HG03520 (cell line): ENCODE results near the gene KCNS1.
"Not testable (repeated sequence)": the region's sequence is repeated elsewhere in the genome, so short reads cannot be mapped to it uniquely, and the experiment has no call there.

Source experiments
- ATAC-seq: cut with Tn5 transposase; IDR thresholded peaks from one replicate; pipeline ENCODE4 v1.9.1; 2021; ENCODE audit warnings: mild to moderate bottlenecking, moderate library complexity; ENCODE audit not compliant: unreplicated experiment

KCNS1 gene, protein sequence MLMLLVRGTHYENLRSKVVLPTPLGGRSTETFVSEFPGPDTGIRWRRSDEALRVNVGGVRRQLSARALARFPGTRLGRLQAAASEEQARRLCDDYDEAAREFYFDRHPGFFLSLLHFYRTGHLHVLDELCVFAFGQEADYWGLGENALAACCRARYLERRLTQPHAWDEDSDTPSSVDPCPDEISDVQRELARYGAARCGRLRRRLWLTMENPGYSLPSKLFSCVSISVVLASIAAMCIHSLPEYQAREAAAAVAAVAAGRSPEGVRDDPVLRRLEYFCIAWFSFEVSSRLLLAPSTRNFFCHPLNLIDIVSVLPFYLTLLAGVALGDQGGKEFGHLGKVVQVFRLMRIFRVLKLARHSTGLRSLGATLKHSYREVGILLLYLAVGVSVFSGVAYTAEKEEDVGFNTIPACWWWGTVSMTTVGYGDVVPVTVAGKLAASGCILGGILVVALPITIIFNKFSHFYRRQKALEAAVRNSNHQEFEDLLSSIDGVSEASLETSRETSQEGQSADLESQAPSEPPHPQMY

DNA sequence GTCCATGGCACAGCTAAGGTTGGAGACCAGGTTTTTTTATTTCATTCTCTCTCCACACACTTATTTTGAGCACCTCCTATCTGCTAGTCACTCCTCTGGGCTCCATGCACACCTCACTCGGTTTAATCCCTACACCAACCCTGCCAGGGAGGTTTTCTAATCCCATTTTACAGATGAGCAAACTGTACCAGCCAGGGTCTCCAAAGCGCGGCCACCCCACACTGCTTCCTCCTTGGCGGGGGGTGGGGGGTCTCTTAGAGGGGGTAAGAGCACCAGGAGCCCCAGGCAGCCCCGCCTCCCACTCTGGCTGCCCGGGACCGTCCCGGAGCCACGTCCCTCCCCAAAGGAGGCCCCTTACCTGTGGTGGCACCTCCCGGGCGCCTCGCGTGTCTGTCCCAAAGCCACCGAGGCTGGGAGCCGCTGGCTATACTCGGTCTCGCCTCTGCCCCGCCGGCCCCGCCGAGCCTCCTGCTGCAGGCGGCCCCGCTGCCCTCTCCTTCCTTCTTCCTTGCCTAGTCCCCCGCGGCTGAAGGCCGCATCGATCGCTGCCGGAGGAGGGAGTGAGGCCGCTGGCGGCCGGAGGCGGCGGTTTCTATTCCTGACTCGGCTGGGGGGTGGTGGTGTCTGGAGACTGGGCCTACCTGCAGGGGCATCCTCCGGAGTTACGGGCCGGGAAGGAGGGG, at the start of gene KCNS1:
TSS of gene KCNS1 (minus strand) at position 565 of the 683 bp plus-strand sequence. CDS start 1,891 bp downstream, outside the sequence.
- no peak for ATAC-seq

DNA sequence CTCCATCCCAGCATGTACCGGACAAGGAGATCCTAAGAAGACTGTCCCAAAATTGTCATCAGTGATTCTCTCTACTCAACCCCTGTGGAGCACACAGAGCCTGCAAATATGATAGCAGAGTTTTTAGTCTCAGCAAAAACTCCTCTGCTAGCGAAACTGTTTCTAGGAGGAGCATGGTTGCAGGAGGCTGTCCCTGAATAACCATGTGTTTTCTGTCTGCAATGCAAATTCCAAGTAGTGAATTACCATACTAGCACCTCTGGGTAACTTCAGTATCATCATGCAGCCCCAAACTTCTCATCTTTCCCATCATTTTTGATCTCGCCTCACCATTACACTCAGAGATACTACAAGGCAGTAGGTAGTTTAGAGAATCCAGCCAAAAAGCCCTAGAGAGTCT, 48.1 kb upstream of the KCNS1 start:
- ATAC-seq, result no peak

DNA sequence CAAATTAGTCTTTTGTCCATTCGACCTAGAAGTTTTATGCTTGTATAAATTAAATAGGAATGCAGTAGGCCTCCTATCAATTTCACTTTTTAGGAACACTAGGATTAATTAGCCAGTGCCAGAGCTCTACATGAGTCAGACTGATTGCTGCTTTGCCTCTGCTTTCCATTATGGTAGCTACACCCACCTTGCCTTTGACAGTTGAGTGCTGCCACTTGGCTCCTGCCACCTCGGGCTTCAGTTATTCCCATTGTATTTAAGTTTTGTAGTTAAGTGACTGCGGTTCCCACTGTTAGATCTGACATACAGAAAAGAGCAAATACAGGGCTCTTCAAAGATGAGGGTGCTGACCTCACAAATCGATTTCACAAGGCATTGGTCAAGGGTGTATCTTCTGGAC, 39.9 kb upstream of the KCNS1 start:
- ATAC-seq, result no peak

DNA sequence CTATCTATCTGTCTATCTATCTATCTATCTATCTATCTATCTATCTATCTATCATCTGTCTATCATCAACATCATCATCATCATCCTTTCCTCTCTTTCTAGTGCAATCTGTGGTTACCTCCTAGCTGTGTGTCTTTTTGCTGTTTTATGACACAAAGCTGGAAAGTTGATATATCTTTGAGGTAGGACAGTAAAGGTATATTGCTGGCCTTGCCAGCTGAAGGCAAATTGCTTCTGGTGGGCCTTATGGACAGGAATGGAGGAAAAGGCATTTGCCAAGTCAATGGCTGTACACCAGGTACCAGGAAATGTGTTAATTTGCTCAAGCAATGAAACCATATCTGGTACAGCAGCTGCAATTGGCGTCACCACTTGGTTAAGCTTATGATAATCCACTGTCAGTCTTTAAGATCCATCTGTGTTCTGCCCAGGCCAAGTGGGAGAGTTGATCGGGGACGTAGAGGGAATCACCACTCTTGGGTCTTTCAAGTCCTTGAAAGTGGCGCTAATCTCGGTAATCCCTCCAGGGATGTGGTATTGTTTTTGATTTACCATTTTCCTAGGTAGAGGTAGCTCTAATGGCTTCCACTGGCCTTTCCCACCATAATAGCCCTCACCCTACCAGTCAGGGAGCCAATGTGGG, 38.9 kb upstream of the KCNS1 start:
- ATAC-seq, result not testable (repeated sequence)

DNA sequence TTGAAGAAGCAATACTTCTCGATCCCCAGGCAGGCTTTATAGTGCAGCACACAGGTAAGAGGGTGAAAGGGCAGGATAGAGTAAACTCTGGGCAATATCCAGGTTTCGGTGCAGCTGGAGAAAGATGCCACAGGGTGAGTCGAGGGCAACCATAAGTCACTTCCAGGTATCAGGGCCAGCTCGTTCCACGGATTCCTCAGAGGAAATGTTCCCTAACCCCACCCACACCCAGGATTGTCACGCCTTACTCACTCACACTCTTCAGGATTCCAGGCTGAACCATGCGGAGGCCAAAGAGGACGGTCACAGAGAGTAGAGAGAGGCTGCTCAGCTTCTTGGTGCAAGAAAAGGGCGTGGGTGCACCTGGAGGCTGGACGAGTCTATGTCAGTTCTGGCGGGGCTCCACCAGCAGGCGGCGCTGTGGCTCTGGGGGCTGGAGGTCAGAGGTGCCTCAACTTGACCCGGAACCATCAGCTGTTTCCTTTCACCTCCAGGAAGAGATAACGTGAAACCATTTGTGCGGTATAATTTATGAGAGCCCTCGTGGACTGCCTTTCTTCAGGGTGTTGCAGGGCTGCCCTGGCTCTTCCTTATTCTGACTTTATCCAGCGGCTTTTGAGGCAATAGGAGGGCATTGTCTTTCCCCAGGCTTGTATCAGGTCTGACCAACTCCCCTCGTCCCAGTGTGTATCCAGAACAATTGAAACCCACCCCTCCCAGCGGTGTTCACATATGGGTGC, 37.8 kb upstream of the KCNS1 start:
- no peak for ATAC-seq

DNA sequence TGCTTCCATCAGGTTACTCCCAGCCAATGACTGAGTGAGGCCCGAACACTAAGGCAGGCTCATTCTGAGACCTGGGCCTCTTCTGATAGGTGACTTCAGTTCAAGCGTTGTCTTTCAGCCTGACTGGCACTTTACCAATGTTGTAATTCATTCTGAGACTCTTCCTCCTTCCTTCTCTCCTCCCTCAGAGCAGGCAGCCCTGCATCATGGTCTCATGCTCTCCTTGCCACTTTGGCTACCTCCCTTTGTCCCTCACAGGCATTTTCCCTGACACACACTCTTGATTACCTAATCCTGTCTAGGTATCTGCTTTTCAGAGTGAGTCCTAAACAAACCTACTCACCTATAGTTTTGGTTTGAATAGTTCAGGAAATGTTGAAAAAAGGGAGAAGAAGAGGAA, 36.0 kb upstream of the KCNS1 start:
- no peak for ATAC-seq

DNA sequence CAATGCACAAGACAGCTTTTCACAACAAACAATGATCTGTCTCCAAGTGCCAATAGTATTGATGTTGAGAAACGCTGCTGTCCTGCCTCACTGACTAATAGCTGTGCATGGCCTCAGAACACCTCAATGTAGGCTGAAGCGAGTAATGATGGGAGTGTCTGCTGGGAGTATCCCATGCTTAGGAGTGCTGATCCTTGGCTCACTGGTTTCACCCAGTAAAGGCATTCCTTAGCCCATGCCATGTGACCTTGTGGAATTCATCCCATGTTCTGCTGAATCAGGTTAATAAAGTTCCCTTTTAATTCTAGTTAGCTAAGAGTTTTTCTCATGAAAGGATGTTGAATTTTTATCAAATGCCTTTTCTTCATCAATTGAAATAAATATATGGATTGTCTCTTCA, 27.2 kb upstream of the KCNS1 start:
- ATAC-seq, result no peak

DNA sequence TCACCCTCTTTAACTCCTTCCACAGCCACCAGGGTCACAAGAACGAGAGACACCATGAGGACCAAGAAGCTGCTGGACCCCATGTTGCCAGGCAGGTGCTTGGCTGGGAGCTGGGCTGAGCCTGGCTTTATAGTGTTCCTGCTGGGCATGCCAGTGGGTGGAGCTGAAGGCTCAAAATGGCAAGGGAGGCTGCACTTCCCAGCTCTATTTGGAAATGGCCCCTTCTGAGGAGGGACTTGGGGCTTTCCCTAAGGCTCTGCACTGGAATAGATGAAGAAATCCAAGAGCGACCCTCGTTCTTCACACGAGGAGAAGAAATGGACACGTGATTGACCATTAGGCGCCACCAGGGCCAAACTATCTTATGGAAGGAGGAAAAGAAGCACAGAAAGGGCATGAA, 23.4 kb upstream of the KCNS1 start, which contains the start of gene WFDC12:
TSS of gene WFDC12 (minus strand) at position 101 of the 400 bp plus-strand sequence. CDS start at position 83, 18 bp downstream.
- ATAC-seq, result no peak

DNA sequence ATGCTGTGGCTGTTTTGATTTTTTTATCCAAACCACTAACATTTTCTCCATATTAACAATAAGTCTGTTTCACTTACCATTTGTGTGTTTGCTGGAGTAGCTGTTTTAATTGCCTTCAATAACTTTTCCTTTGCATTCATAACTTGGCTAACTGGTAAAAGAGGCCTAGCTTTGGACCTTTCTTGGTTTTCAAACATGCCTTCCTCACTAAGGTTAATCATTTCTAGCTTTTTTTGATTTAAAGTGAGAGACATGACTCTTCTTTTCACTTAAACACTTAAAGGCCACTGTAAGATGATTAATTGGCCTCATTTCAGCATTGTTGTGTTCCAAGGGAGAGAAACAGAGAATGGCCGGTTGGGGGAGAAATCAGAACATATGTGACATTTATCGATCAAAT, 20.5 kb upstream of the KCNS1 start:
- ATAC-seq, result no peak

DNA sequence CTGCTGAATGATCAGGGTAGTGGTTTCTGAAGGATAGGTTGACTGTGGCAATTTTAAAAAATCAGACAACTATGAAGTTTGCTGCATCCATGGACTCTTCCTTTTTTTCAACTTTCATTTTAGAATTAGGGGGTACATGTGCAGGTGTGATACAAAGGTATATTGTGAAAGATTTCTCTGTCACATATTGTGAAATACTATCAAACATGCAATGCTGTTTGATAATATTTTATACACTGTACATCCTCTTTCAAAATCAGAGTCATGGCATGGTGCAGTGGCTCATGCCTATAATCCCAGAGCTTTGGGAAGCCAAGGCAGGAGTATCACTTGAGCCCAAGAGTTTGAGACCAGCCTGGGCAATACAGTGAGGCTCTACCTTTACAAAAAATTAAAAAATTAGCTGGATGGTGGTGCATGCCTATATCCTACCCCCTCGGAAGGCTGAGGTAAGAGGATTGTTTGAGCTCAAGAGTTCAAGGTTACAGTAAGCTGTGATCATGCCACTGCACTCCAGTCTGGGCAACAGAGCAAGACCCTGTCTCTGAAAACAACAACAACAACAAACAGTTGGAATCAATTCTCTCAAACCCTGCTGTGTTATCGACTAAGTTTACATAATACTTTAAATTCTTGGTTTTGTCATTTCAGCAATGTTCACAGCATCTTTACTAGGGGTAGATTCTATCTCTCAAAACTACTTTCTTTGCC, 18.8 kb upstream of the KCNS1 start:
- ATAC-seq, result no peak

DNA sequence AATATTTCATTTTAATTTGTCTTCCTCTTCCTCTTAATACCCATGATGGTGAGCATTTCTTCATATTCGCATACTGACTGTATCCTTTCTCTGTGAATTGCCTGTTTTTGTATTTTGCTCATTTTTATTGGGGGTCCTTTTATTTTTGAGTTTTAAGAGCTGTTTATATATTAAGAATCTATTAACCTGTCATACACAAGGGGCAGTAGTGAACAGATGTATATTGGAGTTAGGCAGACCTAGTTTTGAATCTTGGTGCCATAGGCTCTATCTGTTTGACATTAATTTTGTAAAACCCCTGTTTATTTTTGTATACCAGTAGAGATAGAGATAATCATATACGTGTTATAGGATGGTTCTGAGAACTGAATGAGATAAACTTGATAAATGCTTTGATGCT, 17.1 kb upstream of the KCNS1 start:
- ATAC-seq, result no peak

DNA sequence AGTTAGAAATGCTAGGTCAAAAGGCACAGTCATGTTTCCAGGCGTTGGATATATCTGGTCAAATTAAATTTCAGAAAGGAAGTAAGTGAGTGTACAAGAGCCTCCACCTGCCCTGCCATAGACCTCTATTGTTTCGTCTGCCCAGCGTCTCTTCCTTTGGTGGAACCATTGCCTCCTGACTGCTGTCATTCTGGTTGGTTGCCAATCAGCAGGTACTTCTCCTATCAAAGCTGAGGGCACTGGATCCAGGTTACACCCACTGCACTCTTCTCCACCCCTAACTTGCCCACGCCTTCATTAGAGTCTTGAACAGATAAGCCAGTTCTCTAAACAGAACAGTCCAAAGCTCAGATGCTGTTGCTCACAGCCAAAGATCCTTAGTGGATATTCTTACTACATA, 16.7 kb upstream of the KCNS1 start:
- no peak for ATAC-seq

DNA sequence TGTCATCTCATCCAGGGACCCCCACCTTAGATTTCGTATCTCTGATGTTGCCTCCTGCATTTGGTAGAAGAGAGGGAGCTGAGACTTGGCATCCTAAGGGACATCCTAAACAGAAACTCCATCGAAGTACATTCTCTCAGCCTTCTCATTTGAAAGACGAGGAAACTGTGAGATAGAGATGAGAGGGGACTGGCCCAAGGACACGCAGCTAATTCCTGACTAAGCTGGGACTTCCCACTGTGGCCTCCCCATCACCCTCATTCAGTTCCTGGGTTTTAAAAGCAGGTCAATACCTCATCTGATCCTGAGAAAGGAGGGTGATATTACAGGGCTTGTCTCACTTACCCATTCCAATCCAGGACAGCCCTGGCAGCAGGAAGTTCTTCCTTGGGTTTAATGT, 14.9 kb upstream of the KCNS1 start:
- no peak for ATAC-seq

DNA sequence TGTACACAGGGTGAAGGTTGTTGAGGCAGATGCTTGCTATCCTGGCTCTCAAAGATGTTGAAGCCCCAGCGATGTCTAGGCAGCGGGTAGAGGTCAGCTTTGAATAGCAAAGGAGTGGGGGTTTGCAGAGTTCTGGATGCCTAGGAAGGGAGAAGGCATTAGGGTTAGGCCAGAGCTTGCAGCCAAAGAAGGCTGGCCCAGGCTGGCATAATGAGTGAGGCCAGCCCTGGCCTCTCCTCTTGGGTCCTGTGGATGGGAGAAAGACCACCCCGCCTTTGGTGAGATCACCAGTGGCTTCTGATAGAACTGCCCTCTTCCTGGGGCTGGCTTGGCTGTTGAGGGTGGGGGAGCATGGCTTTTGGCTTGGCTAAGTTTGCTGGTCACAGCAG, 14.5 kb upstream of the KCNS1 start:
- no peak for ATAC-seq

DNA sequence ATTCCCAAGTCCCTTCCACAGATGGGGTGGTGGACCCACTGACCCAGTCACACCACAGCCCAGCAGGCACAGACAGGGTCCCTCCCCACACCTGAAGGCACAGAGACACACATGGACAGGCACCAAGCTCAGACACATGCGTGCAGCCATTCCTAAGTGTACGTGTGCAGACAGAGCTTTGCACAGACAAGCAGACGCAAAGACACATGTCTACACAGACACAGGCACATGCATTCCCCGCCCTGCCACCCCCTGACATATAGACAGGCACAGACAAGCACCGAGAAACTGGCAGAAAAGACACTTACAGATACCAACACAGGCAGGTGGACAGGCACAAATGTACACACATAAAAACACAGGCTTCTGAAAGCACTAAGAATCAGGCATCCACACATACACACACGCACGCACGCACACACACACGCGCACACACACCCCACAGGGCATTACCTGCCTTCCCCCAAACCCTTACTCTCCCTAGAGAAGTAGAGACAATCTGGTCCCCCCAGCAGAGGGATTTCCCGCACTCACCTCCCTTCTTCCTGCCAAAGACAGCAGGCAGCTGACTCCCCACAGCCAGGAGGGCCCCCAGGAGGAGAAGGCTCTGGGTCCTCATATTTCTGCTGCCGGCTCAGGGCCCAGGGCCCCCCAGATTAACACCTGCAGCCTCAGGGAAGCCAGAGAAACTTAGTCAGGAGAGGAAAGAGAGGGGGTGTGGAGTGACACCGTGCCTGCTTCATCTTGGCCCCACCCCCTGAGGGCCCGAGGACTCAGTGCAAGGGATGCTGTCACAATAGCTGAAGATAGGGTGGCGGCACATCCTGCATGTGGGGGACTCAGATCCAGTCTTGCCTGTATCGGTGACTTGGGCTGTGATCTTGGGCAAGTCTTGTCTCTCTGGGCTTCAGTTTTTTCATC, 13.8 kb upstream of the KCNS1 start, which contains the start of gene WFDC5:
TSS of gene WFDC5 (minus strand) at position 710 of the 921 bp plus-strand sequence. CDS start at position 619, 91 bp downstream.
- ATAC-seq, result no peak

DNA sequence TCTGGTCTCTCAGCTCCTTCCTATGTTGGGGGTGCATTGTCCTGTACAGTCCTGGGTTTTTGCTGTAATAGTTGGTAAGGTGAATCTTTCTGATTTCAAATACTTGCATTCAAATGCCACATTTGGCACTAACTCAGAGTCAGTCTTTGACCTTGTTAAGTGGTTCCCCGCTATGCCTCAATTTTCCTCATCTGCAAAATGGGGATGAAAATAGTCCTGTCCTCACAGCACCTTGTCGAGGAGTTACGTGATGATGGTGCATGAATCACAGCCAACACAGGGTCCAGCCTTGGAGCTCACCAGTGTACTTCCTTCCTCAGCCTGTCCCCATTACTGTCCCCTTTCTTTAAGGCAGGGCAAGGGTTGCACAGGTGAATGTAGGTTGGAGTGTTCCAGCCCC, 12.9 kb upstream of the KCNS1 start:
- ATAC-seq, result no peak

DNA sequence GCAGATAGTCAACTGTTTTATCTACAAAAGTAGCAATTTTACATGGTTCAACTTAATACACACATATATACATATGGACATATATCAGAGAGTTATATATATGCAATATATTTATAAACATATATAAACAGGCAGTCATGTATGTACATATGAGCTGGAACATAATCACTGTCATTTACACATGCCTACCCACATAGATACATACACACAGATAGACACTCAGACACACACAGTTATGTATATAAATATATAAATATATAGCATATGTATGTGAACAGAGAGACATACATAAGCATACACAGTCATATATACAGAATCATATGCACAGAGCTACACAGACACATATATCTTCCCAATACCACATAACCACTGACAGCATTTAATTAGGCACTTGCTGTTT, 11.8 kb upstream of the KCNS1 start:
- ATAC-seq, result no peak

DNA sequence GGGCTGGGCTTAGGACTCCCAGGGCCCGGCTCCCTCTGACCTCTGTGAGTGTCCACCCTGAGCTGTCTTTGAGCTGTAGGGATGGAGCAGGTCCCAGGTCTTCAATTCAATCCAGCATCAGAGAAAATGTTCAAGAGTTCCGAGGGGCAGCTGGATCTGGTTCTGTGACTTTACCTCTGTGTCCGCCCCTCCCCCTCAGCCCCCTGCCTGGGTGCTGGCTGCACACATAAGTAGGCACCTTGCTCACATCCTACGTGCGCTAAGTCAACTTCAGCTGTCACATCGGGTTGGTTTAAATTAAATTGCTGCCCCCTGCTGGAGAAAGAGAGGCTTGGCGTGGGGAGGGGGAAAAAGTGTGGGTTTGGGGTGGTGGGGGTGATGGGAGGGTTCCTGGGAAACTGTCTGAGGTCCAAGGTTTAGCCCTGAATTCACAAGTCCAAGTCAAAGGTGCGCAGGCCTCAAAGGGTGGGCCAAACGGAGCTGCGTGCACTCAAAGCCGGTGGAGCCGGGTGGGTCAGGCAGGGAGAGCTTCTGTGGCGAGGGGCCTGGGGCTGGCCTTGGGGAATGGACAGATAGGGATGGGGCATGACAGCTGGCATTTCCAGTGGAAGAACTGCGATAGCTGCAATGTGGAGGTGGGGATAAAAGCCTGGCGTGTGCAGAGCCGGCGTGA, 11.0 kb upstream of the KCNS1 start:
- no peak for ATAC-seq

DNA sequence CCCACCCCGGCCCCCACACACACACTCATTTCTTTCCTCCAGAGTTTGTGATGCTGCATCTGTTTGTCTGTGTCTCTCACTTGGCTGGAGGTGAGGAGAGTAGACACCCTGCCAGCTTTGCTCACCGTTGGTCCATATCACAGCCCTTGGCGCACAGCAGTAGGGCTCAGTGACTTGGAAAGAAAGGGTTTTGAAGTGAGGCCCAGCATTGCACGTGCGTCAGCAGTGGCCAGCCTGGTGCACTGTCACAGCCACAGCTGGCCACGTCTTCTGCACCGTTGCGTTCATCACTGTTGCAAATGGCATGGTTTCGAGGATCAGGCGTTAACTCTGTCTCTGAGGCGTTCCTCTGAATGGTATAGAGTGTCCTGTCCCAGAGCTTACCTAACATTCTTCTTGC, 10.4 kb upstream of the KCNS1 start:
- ATAC-seq, result no peak
